GM21390 (cell line): Measurements from ENCODE around the gene CBR1.
"Not testable (repeated sequence)": the region's sequence is repeated elsewhere in the genome, so short reads cannot be mapped to it uniquely, and the experiment has no call there.

Experiments
- ATAC-seq: cut with Tn5 transposase; IDR thresholded peaks from one replicate; pipeline ENCODE4 v1.9.1; 2021; ENCODE audit not compliant: unreplicated experiment

CBR1 gene

DNA sequence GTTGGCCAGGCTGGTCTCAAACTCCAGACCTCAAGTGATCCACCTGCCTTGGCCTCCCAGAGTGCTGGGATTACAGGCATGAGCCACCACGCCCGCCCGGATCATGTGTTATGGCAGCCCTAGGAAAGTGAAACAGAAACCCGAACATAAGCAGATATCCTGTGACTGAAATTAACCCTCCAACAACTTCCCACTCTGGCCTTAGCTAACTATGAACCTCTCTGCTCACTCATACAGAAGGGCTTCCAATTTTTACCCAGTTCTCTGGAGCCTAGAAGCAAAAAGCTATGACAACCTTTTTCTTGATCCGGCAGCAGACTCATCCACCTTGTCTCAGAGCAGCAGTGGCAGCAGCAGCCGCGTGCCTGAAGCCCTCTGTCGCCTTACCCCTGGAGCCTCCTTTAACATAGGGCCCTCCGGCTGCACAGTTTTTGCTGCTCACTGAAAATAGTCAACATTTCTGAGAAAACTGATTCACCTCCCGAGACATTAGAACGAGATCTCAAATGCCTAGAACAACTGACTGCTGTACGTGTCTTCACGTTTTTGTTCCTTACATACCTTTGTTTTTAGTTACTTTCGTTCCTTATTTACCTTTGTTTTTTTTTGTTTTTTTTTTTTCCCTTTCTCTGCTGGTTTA is 9.3 kb downstream of the CBR1 start:
- ATAC-seq = no peak

DNA sequence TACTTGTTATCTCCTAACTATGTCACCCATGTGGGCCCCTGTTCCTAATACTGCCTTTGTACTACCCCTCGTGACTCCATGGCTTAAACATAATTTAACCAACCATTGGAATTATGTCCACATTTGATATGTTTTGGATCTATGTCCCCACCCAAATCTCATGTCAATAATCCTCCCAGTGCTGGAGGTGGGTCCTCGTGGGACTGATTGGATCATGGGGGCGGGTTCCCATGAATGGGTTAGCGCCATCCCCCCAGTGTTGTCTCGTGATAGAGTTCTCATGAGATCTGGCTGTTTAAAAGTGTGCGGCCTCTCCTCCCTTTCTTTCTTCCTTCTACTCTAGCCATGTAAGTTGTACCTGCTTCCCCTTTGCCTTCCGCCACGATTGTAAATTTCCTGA is 9.8 kb downstream of the CBR1 start:
- ATAC-seq = no peak

- ATAC-seq = no peak
Observed at GRCh38 chr21:36080386-36080785, 10.6 kb downstream of the CBR1 start.

DNA sequence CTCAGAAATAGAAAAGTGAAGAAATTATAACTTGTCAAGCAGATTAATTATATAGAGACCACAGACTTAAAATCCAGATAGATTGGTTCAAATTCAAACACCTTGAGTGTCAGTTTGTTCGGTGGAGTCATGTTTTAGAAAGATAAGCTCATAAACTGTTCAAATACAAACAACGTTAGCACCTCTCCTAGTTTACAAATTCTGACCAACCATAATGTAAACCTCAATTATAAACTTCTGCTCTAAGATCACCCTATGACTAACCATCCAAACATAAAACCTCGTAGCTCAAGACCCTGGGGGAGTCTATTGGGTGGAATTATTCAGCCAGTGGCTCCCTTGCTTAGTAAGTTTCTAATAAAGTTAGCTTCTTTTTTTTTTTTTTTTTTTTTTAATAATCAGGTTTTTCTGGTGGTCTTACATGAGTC is 12.4 kb downstream of the CBR1 start:
- no peak for ATAC-seq

DNA sequence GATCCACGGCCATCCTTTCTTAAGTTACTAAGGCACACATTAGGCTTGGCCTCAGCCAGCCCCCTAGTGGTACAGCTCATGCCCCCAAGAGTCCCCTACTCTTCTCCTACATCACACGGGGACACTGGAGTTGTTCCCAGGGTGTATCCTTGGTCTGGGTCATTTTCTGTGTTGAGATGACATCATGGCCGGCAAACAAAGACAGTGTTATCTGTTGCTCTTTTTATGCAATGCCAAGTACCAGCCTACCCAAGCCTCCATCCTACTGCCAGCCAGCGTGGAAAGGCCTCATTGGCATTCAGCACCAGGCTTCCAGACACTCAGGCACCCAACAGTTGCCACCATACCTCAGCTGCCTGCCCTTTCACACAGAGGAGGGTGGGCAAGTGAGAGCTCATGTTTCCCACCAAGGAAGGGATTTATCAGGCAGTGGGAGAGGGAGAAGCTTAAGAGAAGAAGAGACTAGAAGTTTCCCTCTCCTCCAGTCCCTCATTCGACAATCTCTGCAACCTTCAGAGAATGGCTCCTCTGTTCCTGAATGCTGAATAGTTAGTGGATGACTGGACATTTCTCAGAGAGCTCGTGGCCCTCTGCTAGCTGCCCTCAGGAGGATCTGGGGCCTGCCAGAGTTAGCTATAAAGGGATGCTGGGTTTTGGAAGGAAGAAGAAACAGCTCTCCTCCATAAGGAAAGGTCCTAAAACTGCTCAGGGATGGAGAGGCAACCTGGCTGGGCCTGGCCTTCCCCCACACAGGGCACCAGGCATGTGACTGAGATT is 17.7 kb downstream of the CBR1 start:
- ATAC-seq = no peak

DNA sequence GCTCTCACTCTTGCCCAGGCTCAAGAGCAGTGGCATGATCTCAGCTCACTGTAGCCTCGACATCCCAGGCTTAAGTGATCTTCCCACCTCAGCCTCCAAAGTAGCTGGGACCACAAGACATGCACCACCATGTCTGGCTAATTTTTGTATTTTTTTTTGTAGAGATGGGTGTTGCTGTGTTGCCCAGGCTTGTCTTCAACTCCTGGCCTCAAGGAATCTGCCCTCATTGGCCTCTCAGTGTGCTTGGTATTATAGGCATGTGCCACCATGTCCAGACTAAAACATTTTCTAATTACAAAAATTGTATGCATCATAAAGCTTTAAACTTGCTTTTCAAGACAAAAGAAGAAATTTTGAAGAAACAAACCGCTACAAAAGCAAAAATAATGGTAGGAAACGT is 20.1 kb downstream of the CBR1 start:
- no peak for ATAC-seq

DNA sequence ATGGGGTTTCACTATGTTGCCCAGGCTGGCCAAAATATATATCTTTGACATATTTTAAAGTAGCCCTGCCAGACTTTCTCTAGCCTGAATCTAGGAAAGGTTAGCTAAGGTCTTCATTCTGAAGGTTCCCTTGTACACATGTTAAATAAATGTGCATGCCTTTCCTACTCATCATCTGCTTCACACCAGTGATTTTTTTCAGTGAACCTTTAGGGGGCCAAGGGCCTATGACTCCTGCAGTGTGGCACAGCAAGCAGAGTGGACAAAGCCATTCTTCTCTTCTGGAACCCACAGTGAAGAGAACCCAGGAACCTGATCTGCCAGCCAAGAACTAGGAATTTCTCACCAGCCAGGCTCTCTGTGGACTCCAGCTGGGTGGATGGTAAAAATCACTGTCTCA is 22.9 kb downstream of the CBR1 start:
- no peak for ATAC-seq

DNA sequence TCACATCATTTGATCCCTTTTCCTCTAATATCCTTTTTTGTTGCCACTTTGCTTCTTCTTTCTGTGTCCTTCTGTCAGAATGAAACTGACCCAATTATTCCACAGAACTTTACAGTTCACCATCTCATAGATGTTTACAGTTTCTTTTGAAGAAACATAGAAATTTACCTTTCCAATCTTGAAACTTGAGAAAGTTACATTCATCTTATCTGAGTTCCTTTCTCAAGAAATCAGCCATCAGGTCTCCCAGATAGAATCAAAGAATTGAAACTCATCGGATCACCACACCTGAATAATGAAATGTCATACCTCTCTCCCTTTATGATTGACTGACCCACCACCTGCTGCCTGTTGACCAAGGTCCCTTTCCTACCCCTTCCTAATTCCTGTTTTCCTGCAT is 23.7 kb downstream of the CBR1 start:
- ATAC-seq = no peak

DNA sequence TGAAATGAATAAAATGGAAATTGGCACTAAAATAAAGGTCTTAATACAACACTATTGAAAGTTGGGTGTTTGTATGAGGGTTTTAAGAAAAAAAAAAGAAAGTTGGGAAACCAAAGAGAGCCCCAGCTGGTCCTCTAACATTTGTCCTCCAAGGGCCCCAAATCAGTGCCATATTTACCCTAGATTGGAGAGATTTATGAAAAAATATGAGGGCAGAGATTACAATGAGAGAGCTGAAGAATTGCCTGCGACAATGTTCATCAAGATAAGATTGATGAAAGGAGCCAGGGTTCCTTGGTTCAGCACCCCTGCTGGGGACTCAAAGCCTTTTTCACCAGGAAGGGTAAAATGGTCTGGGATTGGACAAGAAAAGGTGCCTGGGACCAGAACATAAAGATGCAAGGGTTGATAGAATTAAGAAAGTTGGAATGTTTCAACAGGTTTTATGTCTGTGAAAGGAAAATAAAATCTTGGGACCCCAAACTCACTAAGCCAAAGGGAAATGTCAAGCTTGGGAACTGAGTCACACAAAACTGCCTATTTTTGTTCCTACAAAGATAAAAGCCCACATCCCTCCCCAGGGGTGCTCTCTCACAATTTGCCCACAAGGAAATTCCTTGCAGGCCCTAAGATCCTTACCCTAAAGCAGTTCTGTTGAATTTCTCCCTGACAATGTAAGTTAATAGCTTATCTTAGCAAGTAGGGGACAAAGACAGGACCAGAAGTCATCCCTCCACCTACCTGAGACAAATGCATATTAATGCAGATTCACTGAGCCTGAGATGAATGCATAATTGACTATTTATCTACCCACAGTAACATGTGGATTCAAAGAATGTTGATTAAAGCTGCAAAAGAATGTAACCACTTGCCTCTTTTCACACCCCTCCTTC is 26.8 kb downstream of the CBR1 start:
- no peak for ATAC-seq

- ATAC-seq = no peak
Observed at GRCh38 chr21:36097427-36098181, 27.8 kb downstream of the CBR1 start.

DNA sequence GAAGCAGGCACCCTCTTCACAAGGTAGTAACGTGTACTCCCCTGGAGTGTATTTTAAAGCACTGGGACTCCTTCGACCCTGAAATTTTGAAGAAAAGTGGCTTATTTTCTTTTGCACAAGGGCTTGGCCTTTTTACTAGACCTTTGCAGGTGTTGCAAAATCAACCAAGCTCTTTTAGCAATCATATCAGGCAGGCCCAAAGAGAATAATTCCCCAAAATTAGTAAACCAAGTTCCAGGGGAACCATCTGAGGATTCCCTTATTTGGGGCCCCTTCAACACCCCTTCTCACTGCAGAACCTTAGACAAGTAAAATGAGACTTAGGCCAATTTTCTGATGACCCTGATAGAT is 28.3 kb downstream of the CBR1 start:
- no peak for ATAC-seq

DNA sequence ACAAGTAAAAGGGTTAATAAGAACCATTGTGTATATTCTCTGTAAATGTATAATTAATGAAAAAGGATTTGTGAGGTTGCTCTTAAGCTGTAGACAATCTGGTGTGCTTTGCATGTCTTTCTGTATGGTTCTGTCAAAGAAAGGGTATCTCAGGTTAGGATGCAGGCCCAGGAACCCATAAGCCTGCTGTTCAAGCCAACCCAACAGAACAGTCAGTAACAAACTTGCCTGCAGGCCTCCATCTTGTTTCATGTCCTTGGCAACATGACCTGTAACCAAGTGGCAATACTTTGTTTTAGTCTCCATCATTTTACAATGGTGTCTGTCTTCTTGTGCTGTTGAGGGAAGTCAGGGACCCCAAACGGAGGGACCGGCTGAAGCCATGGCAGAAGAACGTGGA is 29.2 kb downstream of the CBR1 start:
- ATAC-seq = no peak

DNA sequence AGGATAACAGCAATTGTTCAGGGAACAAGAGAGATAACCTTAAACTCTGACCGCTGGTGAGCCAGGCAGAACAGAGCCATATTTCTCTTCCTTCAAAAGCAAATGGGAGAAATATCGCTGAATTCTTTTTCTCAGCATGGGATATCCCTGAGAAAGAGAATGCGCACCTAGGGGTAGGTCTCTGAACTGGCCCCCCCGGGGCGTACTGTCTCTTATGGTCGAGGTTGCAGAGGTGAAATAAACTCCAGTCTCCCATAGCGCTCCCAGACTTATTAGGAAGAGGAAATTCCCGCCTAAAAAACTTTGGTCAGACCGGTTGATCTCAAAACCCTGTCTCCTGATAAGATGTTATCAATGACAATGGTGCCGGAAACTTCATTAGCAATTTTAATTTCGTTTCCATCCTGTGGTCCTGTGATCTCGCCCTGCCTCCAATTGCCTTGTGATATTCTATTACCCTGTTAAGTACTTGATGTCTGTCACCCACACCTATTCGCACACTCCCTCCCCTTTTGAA is 29.9 kb downstream of the CBR1 start:
- not testable (repeated sequence) for ATAC-seq

- ATAC-seq = no peak
Observed at GRCh38 chr21:36100971-36101641, 31.3 kb downstream of the CBR1 start.

DNA sequence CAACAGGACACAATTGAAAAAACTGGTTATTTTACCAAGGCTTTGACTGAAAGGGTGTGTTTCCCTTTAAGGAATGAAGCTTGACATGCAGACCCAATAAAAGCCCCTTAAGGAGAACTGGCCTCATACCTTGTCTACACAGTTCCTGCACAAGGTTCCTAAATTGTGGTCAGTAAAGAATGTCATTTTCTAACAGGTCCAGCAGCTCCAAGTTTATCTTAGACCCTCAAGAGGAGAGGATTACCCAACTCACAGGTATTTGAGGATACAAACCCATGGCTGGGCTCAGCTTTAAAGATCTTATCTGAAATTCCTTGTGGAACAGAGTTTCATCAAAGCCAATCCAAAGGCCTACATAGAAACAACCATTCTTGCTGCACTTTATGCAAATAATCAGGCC is 33.6 kb downstream of the CBR1 start:
- no peak for ATAC-seq

DNA sequence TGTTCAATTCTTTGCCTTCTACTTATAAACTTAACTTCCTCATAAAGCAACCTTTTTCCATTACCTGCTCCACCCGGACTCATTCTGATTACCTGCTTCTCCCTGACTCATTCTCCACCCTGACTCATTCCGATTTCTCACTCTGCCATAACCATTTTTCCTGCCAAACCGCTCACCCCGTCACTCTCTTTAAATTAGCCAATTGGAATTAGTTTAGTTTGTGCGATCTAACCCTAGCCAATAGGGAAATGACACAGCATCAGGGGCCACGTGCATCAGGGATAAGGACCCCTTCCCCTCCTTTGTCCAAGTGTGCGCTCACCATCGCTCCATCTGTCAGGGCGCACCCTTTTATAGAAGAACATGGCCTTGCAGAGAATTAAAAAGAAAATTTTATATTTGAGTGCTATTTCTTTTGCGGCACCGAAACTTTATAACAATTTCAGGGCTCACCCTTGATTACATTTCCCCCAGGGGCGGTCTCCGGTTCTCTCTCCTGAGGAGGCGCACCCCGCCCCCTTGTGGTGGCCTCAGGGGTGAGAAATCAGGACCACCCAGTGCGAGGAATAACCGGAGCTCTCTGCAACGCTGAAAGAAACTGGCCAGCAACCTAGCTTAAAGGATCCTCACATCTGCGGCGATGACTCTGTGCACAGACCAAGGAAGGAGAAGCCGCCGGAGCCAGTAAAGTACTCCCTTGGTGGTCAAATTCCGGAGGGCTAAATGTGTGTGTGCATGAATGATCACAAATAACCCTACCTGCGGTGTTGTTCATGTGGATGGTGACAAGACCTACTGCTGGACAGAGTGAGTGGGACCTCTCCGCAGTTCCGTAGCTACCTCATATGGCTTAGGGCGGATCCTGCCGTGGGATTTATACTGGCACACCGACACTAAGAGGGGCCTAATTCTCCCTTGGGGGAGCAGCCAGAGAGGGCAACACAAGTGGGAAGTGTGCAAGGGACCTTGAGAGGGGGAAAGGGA is 34.8 kb downstream of the CBR1 start:
- ATAC-seq = no peak

- no peak for ATAC-seq
Observed at GRCh38 chr21:36105327-36105842, 35.6 kb downstream of the CBR1 start.

DNA sequence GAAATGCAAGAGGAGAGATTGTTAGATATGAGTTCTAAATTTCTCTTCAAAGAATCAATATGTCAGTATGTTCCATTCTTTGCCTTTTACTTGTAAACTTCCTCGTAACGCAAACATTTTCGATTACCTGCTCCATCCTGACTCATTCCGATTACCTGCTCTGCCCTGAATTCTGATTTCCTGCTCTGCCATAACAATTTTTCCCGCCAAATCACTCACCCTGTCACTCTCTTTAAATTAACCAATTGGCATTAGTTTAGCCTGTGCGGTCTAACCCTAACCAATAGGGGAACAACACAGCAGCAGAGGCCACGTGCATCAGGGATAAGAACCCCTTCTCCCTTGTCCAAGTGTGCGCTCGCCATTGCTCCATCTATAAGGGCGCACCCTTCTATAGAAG is 40.0 kb downstream of the CBR1 start:
- no peak for ATAC-seq

- no peak for ATAC-seq
Observed at GRCh38 chr21:36111238-36111637, 41.4 kb downstream of the CBR1 start.
